NCI-H524 treated with DMSO at 0.1 percent for 48 hours (cell line): ENCODE results near the gene PCP4.
A peak's percentile ranks its signal among the peaks of the same experiment; 100 is the strongest.

ENCODE experiments used
- DNase-seq: peaks from one replicate; lab custom pipeline; 2025; lab: John Stamatoyannopoulos, UW

The PCP4 gene

DNA sequence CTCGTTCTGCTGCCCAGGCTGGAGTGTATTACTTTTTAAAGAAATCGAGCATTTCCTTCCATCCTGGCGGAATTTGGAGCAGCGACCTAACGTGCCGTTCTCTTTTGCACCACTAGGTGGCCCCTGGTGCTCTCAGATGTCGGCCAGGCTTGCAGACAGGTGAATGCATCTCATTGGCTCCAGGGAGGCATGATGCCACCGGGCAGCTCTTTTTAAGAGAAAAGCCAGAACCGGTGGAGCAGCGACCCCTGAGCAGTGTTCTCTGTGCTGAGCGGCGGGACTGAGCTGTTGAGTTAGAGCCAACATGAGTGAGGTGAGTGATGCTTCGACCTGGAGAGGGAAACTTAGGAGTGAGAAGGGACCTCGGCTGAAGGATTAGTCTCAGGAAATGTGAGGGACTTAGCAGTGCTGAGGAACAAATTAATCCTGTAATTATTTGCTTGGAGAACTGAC, at the start of gene PCP4:
Gene PCP4 (plus strand): TSS at position 241 of the 453 bp plus-strand sequence. CDS start 64 bp downstream, at position 305.
- DNase-seq = no peak

DNA sequence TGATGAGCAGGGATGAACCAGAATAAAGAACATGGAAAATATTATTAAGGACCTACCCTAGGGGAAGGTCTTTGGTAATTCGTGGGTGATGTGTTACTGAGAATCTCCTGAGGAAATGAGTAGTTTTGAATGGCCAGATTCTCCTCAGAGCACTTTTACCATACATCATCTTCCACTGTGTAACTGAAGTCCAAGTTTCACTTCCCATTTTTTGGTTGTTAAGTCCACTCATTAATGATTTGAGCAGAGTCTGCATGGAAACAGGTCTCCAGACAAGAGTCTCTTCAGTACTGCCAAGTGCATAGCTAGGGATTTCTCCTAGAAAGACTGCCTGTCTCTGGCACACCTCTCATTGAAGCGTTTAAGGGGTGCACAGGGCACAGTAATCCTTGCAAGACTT, 48.7 kb upstream of the PCP4 start:
- no peak for DNase-seq

GRCh38 chr21:39822042-39822441, 45.2 kb upstream of the PCP4 start:
- no peak for DNase-seq

DNA sequence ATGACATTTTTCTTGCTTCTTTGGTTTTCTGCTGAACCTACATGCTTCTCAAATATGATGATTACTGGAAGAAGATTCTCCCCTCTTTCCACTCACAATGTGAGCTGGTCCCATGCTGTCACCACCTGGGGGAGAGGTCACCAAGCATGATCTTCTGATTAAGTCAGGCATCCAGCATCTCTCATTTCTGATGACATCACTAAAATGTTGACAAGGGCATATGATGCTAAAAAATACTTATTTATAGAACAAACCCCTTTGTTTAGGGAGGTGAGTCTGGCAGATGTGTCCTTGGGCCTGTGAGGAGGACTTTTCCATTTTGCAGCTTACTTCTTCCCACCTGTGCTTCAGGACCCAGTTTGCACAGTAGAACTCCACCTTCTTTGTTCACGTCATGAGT, 42.0 kb upstream of the PCP4 start:
- no peak for DNase-seq

DNA sequence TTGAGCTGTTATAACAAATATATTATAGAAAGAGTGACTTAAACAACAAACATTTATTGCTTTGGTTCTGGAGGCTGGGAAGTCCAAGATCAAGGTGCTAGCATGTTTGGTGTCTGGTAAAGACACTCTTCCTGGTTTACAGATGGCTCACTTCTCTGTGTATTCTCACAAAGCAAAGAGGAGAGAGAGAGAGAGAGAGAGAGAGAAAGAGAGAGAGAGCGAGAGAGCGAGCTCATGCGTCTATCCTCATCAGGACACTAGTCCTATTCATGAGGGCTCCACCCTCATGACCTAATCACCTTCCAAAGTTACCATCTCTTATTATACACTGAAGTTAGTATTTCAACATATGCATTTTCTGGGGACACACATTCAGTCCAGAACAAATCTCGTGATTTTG, 32.7 kb upstream of the PCP4 start:
- no peak for DNase-seq

DNA sequence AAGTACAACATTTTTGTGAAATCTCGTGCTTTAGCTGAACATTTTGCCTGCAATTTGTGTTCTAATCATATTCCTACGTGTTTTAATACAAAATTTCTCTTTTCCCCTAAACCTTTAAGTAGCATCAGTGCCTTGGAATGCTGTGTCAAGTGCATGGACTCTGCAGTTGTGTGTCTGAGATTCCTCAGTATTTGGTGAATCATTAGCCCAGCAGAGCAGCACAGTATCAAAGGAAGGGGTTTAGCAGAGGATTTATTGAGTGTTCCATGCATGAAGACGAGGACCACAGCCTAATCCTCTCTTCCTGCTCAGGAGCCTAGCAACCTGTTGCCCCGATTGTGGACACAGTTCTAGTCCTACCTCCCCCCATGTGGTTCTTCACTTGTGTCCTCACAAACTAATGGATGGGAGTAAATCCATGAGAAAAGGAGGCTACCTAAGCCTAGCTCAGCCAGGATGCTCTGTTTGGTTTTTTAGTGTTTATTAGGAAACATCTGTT, 29.3 kb upstream of the PCP4 start:
- DNase-seq = no peak

DNA sequence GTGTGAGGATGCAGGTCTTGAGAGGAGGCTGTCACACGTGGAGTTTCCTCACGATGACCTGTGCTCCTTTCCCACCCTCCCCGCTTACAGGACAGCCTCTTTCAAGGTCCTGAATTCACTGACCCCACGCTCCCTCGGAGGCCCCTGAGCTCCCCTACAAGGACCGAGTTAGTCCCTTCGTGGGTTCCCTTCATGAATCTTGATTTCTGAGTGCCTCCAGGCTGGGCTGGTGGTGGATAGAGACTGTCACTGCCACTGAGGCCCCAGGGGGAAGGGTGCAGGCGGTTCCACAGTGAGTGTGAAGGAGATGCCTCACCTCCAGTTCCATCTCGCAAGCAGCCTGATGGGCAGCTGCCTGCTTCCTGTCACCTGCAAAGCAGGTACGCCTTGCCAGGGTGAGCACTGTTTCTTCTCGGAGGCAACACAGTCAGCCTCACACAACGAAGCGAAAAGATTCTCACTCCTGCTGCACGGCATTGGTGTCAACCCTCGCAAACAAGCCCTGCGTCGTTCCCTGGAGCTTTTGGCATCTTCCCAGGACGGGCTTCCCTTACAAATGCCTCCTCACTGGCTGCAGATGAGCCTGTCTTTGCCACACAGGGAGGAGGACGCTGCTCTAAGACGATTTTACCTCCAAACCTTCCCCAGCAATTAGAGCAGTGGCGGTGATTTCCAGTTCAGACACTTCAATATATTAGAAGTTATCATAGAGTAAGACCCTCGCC, 26.7 kb upstream of the PCP4 start:
- no peak for DNase-seq

GRCh38 chr21:39842741-39843459, 24.3 kb upstream of the PCP4 start:
- DNase-seq = peak; percentile 61

GRCh38 chr21:39843483-39843882, 23.8 kb upstream of the PCP4 start:
- DNase-seq = no peak

DNA sequence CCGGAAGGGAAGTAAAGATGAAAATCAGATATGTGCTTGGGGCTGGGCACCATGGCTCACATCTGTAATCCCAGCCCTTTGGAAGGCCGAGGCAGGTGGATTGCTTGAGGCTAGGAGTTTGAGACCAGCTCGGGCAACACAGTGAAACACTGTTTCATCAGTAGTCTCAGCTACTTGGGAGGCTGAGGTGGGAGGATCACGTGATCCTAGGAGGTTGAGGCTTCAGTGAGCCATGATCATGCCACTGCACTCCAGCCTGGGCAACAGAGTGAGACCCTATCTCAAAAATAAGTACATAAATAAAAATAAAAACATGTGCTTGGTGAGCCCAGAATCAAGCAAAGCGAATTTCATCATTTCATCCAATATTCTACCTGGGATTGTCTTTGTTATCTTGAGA, 23.3 kb upstream of the PCP4 start:
- DNase-seq = no peak

- peak; percentile 91 for DNase-seq
These were observed 21.6 kb upstream of the PCP4 start for GRCh38 chr21:39845571-39846130.

DNA sequence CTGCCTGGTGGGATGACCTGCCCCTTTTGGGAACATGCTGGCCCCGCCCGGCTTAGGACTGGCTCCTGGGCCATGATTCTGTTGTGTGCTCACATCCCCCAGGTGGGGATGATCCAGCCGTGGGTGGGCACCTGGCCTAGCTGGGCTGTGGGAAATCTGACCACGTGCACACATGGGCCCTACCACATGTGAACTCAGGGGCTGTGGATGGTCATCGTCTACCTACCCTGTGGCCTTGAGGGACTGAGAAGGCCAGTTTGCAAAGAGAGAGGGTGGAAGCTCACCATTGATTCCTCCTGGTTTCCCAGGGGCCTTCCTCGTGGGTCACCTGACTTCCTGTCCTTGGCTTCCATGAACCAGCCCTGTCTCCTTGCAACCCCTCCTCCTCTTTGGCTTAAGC, 19.4 kb upstream of the PCP4 start:
- DNase-seq = no peak

- no peak for DNase-seq
These were observed 18.1 kb upstream of the PCP4 start for GRCh38 chr21:39849014-39849655.

DNA sequence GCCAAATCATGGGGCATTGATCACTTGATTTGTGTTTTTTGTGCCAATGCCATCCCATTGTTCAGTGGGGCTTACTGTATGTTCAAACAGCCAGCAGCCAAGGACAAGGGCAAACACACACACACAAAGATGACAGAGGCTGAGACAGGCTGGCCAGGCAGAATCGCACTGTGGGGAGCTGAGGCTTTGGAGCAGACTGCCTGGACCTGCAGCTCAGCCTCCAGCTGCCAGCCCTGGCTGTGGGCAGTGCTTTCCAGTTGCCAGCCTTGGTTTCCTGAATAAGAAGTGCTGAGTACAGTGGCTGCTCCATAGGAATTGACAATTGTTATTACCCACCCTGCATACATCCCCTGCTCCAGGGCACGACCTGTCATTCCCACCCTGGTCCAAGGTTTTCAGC, 16.9 kb upstream of the PCP4 start:
- DNase-seq = no peak

- no peak for DNase-seq
These were observed 16.1 kb upstream of the PCP4 start for GRCh38 chr21:39851002-39851618.

DNA sequence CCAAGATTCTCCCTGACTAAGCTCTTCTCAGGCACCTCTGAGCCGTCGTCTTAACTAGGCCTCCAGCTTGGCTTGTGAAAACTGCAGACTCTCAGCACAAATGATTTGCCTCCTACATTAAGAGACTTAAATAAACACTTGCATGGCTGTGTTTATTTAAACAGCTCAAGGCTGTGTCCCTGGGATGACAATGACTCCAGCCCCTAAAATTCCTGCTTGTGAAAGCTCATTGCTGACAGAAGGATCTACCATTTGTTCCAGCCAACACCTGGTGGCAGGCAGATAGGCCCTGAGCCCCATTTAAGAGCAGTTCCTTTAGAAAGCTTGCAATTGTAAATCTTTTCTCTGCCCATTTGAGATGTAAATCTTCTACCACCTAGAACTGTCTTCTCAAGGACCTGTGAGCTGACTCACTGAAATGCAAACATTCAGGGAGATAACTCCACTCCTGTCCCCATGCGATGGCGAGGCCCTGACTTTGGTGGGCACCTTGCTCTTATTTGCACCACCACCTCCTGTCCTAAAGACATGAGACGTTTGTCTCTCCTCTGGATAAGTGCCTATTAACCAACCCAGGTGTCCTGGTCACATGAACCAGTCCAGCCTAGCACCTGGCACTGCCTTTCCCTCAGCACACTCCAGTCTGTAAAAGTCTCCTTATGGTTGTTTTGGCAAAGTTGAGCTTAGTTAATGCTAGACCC, 15.1 kb upstream of the PCP4 start:
- no peak for DNase-seq

GRCh38 chr21:39852726-39853500, 14.3 kb upstream of the PCP4 start:
- no peak for DNase-seq

GRCh38 chr21:39854572-39854971, 12.7 kb upstream of the PCP4 start:
- no peak for DNase-seq

DNA sequence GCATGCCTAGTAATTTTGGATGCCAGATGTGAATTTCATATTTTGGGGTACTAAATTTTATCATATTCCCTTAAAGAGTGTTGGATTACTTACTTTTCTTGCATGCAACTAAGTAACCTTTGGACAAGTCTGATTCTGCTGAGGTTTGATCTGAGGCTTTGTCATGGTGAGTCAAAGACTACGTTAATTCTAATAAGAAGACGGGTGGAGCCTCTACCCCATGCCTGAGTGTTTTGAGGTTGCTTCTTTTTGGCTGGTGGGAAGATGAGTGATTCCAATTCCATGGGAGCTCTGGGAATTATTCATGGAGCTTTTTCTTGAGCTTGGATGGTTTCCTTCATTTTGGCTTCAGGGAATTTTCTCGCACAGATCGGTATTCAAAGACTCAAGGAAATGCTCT, 11.6 kb upstream of the PCP4 start:
- DNase-seq = no peak

- no peak for DNase-seq
These were observed 6.6 kb upstream of the PCP4 start for GRCh38 chr21:39860600-39860999.

- DNase-seq = peak; percentile 46
These were observed 4.1 kb upstream of the PCP4 start for GRCh38 chr21:39863111-39863510.
